ENCODE data around the gene HOXD13.

GRCh38 chr2:176124947-176125771 is 32.6 kb downstream of the HOXD13 start:
- TF ChIP-seq CTCF (IDR thresholded peaks at IDR 0.05) (no peak), RNF2 (IDR thresholded peaks at IDR 0.05; ENCODE audit: borderline replicate concordance, low read depth) (no peak), MAZ (IDR thresholded peaks at IDR 0.05; ENCODE audit: borderline replicate concordance, low read depth, low read length) (no peak), POLR2A (IDR thresholded peaks at IDR 0.05; ENCODE audit: low read length) (no peak), CEBPB (IDR thresholded peaks at IDR 0.05) (no peak), NFE2L2 (conservative IDR thresholded peaks at IDR 0.05; ENCODE audit: low read length) (no peak), CBX8 (IDR thresholded peaks at IDR 0.05) (no peak), BHLHE40 (IDR thresholded peaks at IDR 0.05; ENCODE audit: low read depth, low read length) (no peak), FOSB (CRISPR knock-in tag; IDR thresholded peaks at IDR 0.05) (no peak), HMGXB4 (CRISPR knock-in tag; IDR thresholded peaks at IDR 0.05; ENCODE audit: borderline replicate concordance) (no peak), RFX5 (IDR thresholded peaks at IDR 0.05) (no peak), MAFK (IDR thresholded peaks at IDR 0.05; ENCODE audit: partially characterized antibody) (no peak), RARB (CRISPR knock-in tag; IDR thresholded peaks at IDR 0.05) (no peak)
- TF ChIP-seq, protein P1, sequence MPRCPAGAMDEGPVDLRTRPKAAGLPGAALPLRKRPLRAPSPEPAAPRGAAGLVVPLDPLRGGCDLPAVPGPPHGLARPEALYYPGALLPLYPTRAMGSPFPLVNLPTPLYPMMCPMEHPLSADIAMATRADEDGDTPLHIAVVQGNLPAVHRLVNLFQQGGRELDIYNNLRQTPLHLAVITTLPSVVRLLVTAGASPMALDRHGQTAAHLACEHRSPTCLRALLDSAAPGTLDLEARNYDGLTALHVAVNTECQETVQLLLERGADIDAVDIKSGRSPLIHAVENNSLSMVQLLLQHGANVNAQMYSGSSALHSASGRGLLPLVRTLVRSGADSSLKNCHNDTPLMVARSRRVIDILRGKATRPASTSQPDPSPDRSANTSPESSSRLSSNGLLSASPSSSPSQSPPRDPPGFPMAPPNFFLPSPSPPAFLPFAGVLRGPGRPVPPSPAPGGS (IDR thresholded peaks at IDR 0.05) = no peak

Measured in A549 (cell line).